Mononuclear cell (primary cell): ENCODE data around the gene BTNL9. TPM values are rescaled to one million over a fixed set of nuclear protein-coding genes. Genes with fewer than 3 reads are reported as not detected.
"Not testable (repeated sequence)": the region's sequence is repeated elsewhere in the genome, so short reads cannot be mapped to it uniquely, and the experiment has no call there.

Experiments
- H3K27me3 ChIP-seq: 2 replicates; pipeline ENCODE4 v1.6.0; 2011; ENCODE audit warnings: low read length, control low read depth; ENCODE audit not compliant: insufficient read depth
- H3K4me1 ChIP-seq: 2 replicates; pipeline ENCODE4 v1.5.1; 2011; ENCODE audit warnings: mild to moderate bottlenecking, low read length, control low read depth; ENCODE audit not compliant: insufficient read depth
- H3K4me3 ChIP-seq: 2 replicates; pipeline ENCODE4 v1.5.1; 2011; ENCODE audit warnings: mild to moderate bottlenecking, low read length, moderate library complexity
- H3K9me3 ChIP-seq: 2 replicates; pipeline ENCODE4 v1.5.1; 2011; ENCODE audit warnings: low read depth, mild to moderate bottlenecking, control low read depth, low read length
- total RNA-seq: library from RNA; depleted of rRNA; stranded (reverse); fragments of >200 nt; gene quantifications from one replicate; pipeline ENCODE4 v1.2.3, GENCODE V29; 2012

BTNL9 gene
- total RNA-seq, 1 donor, result 0.21 TPM

- not testable (repeated sequence) for H3K4me3 ChIP-seq, H3K9me3 ChIP-seq, H3K4me1 ChIP-seq
- peaks cover 24% of the 10 kb centered on the region for H3K27me3 ChIP-seq
These were observed 57.9 kb downstream of the BTNL9 start for GRCh38 chr5:181097759-181098491.

GRCh38 chr5:181098762-181099601 lies 58.9 kb downstream of the BTNL9 start:
- no peaks in the 10 kb centered on the region for H3K9me3 ChIP-seq
- no peak overlapping the region for H3K4me3 ChIP-seq
- no peaks in the 10 kb centered on the region for H3K4me1 ChIP-seq
- peaks cover 18% of the 10 kb centered on the region for H3K27me3 ChIP-seq

DNA sequence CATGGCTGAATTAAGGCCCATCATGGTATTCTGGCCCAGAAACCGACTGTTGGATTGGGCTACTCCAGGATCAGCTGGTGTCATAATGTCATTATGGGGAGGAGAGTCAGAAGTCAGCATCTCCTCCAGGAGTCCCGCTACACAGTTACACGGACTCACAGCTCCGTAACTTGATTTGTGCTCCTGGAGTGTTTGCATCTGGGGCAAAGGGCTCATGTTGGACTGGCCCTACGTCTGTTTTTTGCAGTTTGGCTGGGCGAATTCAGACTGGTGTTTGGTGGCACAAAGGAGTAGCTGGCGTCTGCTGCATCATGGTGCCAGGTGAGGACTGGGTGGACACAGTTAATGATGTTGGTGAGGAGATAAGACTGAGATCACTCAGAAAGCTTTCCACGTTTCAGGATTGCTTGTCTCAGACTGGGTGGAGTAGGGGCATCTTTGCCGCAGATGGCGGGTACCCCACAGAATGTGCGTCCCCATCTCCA lies 59.6 kb downstream of the BTNL9 start:
- Histone ChIP-seq H3K4me3 (no peak overlapping the region), H3K9me3 (no peaks in the 10 kb centered on the region), H3K27me3 (peaks cover 23% of the 10 kb centered on the region), H3K4me1 (no peaks in the 10 kb centered on the region)

GRCh38 chr5:181100121-181100875 lies 60.2 kb downstream of the BTNL9 start:
- Histone ChIP-seq H3K9me3 (no peaks in the 10 kb centered on the region), H3K4me1 (no peaks in the 10 kb centered on the region), H3K27me3 (peaks cover 23% of the 10 kb centered on the region), H3K4me3 (no peak overlapping the region)

DNA sequence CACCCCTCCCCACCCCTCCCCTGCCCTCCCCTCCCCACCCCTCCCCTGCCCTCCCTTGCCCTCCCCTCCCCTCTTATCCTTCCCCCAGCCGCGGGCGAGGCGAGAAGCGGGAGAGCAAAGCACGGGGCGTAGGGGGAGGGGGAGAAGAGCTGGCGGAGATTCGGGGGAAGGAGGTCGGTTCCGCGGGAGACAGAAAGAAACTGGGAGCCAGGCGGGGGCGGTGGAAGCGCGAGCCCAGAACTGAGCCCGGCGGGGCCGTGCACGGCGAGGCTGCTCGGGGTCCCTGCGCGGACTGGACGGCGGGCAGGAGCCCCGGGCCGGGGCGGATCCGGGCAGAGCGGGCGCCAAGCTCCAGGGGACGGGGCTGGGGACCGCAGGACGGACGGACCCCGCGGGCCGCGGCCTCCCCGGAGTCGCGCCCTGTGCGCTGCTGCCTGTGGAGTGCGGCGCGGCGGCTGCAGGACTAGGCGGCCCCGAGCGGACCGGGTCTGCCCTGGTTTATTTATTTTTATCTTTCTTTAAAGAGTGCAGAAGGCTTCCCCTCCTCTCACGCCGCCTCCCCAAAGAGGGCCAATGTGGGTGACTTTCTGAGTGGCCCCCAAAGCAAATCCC lies 61.1 kb downstream of the BTNL9 start:
- peaks cover 26% of the 10 kb centered on the region for H3K27me3 ChIP-seq
- not testable (repeated sequence) for H3K4me1 ChIP-seq, H3K9me3 ChIP-seq, H3K4me3 ChIP-seq

DNA sequence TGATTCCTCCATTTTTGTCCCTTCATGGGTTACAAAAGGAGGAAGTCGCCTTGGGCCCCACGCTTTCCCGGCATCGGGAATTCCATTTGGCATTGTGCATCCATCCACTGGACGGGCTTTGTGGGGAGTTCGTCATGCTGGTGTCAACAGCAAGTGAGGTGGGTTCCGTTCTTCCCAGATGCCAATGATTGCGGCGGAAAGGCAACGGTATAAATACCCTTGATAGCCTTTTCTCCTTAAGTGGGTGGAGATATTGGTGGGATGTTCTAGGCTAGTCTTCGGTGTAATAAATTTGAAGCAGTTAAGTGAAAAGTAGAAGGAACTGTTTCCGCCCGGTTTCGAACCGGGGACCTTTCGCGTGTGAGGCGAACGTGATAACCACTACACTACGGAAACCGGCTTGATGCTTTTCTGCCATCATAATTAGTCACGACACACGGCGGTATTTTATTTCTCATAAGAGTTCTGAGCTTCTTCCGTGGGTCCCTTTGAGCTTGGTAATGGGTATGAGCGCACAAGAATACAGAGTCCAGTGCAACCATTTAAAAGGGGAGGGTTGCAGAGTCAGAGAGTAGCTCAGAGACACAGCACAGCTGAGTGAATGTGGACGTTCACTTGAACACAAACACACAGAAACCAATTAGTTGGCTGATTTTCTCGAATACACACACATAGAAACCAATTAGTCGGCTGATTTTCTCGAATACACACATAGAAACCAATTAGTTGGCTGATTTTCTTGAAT lies 62.0 kb downstream of the BTNL9 start:
- not testable (repeated sequence) for H3K9me3 ChIP-seq, H3K4me1 ChIP-seq, H3K4me3 ChIP-seq
- H3K27me3 ChIP-seq, result peaks cover 26% of the 10 kb centered on the region

- H3K9me3 ChIP-seq, H3K4me1 ChIP-seq, H3K4me3 ChIP-seq: not testable (repeated sequence)
- peaks cover 26% of the 10 kb centered on the region for H3K27me3 ChIP-seq
These were observed 64.1 kb downstream of the BTNL9 start for GRCh38 chr5:181104259-181104568.

- peaks cover 20% of the 10 kb centered on the region for H3K27me3 ChIP-seq
- H3K4me3 ChIP-seq, H3K4me1 ChIP-seq, H3K9me3 ChIP-seq: not testable (repeated sequence)
These were observed 64.7 kb downstream of the BTNL9 start for GRCh38 chr5:181104606-181105390.

- no peak overlapping the region for H3K4me3 ChIP-seq
- peaks cover 13% of the 10 kb centered on the region for H3K27me3 ChIP-seq
- no peaks in the 10 kb centered on the region for H3K9me3 ChIP-seq
- no peaks in the 10 kb centered on the region for H3K4me1 ChIP-seq
These were observed 65.4 kb downstream of the BTNL9 start for GRCh38 chr5:181105391-181106025.

GRCh38 chr5:181107699-181108098 lies 67.6 kb downstream of the BTNL9 start:
- Histone ChIP-seq H3K9me3 (no peaks in the 10 kb centered on the region), H3K27me3 (peaks cover 13% of the 10 kb centered on the region), H3K4me1 (no peaks in the 10 kb centered on the region), H3K4me3 (no peak overlapping the region)

DNA sequence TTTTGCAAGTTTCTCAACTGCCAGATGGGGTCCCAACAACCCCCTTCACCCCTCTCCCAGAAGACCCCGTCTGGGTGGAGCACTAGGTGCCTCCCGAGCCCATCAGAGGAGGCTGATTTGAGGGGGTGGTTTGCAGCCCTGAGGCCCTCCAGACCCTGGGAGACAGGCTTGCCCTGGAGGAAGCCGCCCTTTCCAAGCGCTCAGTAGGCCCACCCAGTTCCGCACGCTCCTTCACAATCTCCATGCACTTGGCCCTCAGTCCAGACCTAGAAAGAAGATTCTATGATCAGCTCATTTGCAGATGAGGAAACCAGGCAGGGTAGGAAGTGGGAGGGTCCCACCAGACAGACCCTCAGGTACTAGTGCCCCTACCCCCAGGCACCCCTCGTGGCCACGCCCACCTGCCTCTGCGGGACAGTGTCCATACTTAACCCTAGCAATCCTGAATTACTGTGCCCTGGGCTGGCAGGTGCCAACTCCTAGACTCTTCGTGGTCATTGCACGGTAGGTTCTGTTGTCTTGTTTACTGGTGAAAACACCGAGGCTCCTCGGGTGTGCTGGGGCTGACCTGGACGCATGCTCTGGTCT lies 68.6 kb downstream of the BTNL9 start:
- no peak overlapping the region for H3K4me3 ChIP-seq
- peaks cover 15% of the 10 kb centered on the region for H3K27me3 ChIP-seq
- H3K4me1 ChIP-seq, result no peaks in the 10 kb centered on the region
- H3K9me3 ChIP-seq, result no peaks in the 10 kb centered on the region

DNA sequence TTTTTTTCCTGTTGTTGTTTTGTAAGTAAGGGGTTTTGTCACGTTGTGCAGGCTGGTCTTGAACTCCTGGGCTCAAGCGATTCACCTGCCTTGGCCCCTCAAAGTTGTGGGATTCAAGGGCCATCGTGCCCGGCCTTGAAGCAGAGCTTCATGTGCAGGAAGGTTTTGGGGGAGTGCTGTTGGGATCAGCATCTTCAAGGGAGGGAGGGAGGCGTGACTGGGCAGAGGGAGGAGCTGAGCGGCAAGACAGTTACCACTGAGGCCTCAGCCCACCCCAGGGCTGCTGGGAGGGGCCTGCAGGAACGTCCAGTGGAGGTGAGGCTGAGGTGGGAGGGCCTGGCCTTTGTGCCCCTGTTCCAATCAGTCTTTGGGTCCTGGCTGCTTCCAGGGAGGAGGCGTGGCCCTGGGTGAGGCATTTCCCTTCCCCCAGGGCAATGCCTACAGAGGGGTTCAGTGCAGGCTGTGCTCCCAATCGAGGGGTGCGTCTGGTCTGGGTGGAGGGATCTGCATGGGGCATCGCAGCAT lies 69.5 kb downstream of the BTNL9 start:
- H3K4me1 ChIP-seq, result no peaks in the 10 kb centered on the region
- H3K27me3 ChIP-seq, result peaks cover 18% of the 10 kb centered on the region
- H3K4me3 ChIP-seq, result no peak overlapping the region
- H3K9me3 ChIP-seq, result no peaks in the 10 kb centered on the region

GRCh38 chr5:181111010-181111409 lies 70.9 kb downstream of the BTNL9 start:
- H3K4me1 ChIP-seq, result no peaks in the 10 kb centered on the region
- H3K9me3 ChIP-seq, result no peaks in the 10 kb centered on the region
- no peak overlapping the region for H3K4me3 ChIP-seq
- peaks cover 31% of the 10 kb centered on the region for H3K27me3 ChIP-seq
